K562 (cell line): ENCODE measurements around the gene SLC34A3. TPM values are rescaled to one million over a fixed set of nuclear protein-coding genes. Genes with fewer than 3 reads are reported as not detected.

Experiments
- ADNP ChIP-seq: fragments of 200-800 bp; sonication (Bioruptor generic); IDR thresholded peaks from 2 replicates; pipeline ENCODE4 v1.6.1; 2016; ENCODE audit warnings: missing genetic modification characterization, missing compliant biosample characterization
- CHAMP1 ChIP-seq: fragments of 450-650 bp; IDR thresholded peaks from 2 replicates; pipeline ENCODE4 v1.6.1; 2016; ENCODE audit warnings: mild to moderate bottlenecking
- CTCF ChIP-seq, 3 experiments: IDR thresholded peaks in 2 of 3; conservative IDR thresholded peaks in 1 of 3; 2 replicates each; pipeline ENCODE4 v1.5.1; 2011 to 2012; ENCODE audit warnings: low read length in 3 of 3, mild to moderate bottlenecking in 3 of 3, control low read depth in 2 of 3, improper control_type of control experiment in 1 of 3, inconsistent platforms in 1 of 3, low read depth in 1 of 3, mixed read lengths in 1 of 3, moderate library complexity in 1 of 3; ENCODE audit not compliant: insufficient read depth in 2 of 3
- HSF4 ChIP-seq: fragments of 250-450 bp; sonication (Bioruptor Pico); IDR thresholded peaks from 2 replicates; pipeline ENCODE4 v2.1.2; 2022; ENCODE audit warnings: mild to moderate bottlenecking, moderate library complexity, borderline replicate concordance
- POLR2G ChIP-seq: fragments of 200-400 bp; formaldehyde crosslinking; IDR thresholded peaks from 2 replicates; pipeline ENCODE4 v1.6.1; 2017; ENCODE audit warnings: low read depth, mild to moderate bottlenecking, antibody characterized with exemption, low read length, moderate library complexity
- RUNX1 ChIP-seq: sonication (generic); IDR thresholded peaks from 2 replicates; pipeline ENCODE4 v1.6.1; 2016; ENCODE audit warnings: antibody characterized with exemption, low read depth
- ZBTB40 ChIP-seq, 2 experiments: fragments of 450-650 bp in 1 of 2; sonication (generic) in 1 of 2; formaldehyde crosslinking in 1 of 2; IDR thresholded peaks; 2 replicates each; pipeline versions ENCODE4 v1.7.1 to v1.9.0; 2016 to 2022; ENCODE audit warnings: inconsistent platforms in 1 of 2, mild to moderate bottlenecking in 1 of 2, missing genetic modification reagents in 1 of 2
- ZC3H4 ChIP-seq: sonication (generic); formaldehyde crosslinking; IDR thresholded peaks from 2 replicates; pipeline ENCODE4 v1.9.0; 2021; ENCODE audit warnings: missing genetic modification reagents, borderline replicate concordance
- ZNF512 ChIP-seq: IDR thresholded peaks from 2 replicates; pipeline ENCODE4 v1.6.1; 2016; ENCODE audit warnings: missing genetic modification characterization, missing compliant biosample characterization
- ZNF778 ChIP-seq: fragments of 450-650 bp; formaldehyde crosslinking; IDR thresholded peaks from 2 replicates; pipeline ENCODE4 v1.4.0; 2020; ENCODE audit warnings: mild to moderate bottlenecking, moderate library complexity
- polyA plus RNA-seq, 8 experiments: library from polyadenylated mRNA; depleted of rRNA in 4 of 8; stranded (reverse) in 5 of 8; unstranded in 3 of 8; fragments of >200 nt; fragmentation: Nextera tagmentation in 2 of 8; fragmentation: Illumina TruSeq in 1 of 8; extraction: Ambion mirVana in 2 of 8; extraction: Trizol in 1 of 8; gene quantifications; 2 replicates each; pipeline versions ENCODE4 v1.2.1 to v1.2.3, GENCODE V29; 2011 to 2014; ENCODE audit warnings: inconsistent platforms in 1 of 8, missing spikeins in 1 of 8
- total RNA-seq, 7 experiments: library from RNA; depleted of rRNA in 6 of 7; stranded (reverse); fragments of >200 nt in 6 of 7; fragmentation: Illumina TruSeq in 2 of 7; extraction: Trizol in 2 of 7; gene quantifications; 2 replicates each; pipeline versions ENCODE4 v1.2.1 to v1.2.3, GENCODE V29; 2011 to 2021; ENCODE audit warnings: low replicate concordance in 1 of 7

SLC34A3 gene
- total and polyA plus RNA-seq, 9 of the 15 experiments (the other 6 are each of a cell fraction or from before 2014, with no cell fraction given) = not detected

GRCh38 chr9:137278721-137279711 is 48.3 kb downstream of the SLC34A3 start (continued):
- TF ChIP-seq CTCF (IDR thresholded peaks at IDR 0.05 in 2 of 3, conservative IDR thresholded peaks at IDR 0.05 in 1 of 3; ENCODE audit: insufficient read depth in 2 of 3, low read depth in 1 of 3, low read length in 3 of 3) (no peak), ZNF778 (CRISPR knock-in tag) (no peak), ZNF512 (tag) (no peak), HSF4 (no peak), POLR2G (no peak; the same call in 1 of the 2 replicates), ZBTB40 (IDR thresholded peaks at IDR 0.05) (no peak), ZBTB40 (CRISPR knock-in tag; IDR thresholded peaks at IDR 0.05) (no peak), ADNP (tag) (no peak), CHAMP1 (no peak), RUNX1 (no peak), ZC3H4 (CRISPR knock-in tag) (no peak)
